Adrenal gland (tissue), 5 donors: Measurements from ENCODE around the gene DLG2.

Source experiments
- POLR2A ChIP-seq, 2 donors: fragments of 450-650 bp; IDR thresholded peaks; one replicate each; pipeline ENCODE4 v1.6.1; 2017; ENCODE audit warnings: antibody characterized with exemption in 2 of 2, mild to moderate bottlenecking in 2 of 2, moderate library complexity in 1 of 2
- TF ChIP-seq, protein P1 (sequence below), 6 experiments: fragments of 450-650 bp in 4 of 6; fragments of 200-600 bp in 2 of 6; sonication (generic) in 1 of 6; IDR thresholded peaks; 1 replicate in 5 of 6; 2 replicates in 1 of 6; pipeline versions ENCODE4 v1.5.1 to v1.8.0; 2016 to 2021; ENCODE audit warnings: antibody characterized with exemption in 6 of 6, mild to moderate bottlenecking in 2 of 6, moderate library complexity in 1 of 6
- donor health status: DM: no; HTN: no; CAD: no.

DNA sequence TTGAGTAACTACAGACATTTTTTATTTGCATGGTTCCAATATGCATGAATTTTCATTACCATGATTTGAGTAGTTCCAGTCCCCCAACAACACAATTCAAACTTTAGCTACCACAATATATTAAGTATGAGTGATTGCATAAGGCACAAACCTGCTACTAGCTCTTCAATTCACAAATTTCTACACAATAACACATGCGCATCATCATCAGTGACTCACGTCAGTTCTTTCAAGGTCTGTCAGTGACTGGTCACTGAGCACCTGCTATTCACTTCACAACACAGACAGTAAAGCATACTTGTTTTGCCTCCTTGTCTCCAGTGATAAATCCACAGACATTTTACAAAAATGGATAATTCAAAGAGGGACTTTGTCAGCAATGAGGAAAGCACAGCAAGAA, 1905.9 kb downstream of the DLG2 start:
- no peak for TF ChIP-seq POLR2A (IDR thresholded peaks at IDR 0.05)
- TF ChIP-seq, protein P1, sequence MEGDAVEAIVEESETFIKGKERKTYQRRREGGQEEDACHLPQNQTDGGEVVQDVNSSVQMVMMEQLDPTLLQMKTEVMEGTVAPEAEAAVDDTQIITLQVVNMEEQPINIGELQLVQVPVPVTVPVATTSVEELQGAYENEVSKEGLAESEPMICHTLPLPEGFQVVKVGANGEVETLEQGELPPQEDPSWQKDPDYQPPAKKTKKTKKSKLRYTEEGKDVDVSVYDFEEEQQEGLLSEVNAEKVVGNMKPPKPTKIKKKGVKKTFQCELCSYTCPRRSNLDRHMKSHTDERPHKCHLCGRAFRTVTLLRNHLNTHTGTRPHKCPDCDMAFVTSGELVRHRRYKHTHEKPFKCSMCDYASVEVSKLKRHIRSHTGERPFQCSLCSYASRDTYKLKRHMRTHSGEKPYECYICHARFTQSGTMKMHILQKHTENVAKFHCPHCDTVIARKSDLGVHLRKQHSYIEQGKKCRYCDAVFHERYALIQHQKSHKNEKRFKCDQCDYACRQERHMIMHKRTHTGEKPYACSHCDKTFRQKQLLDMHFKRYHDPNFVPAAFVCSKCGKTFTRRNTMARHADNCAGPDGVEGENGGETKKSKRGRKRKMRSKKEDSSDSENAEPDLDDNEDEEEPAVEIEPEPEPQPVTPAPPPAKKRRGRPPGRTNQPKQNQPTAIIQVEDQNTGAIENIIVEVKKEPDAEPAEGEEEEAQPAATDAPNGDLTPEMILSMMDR (IDR thresholded peaks at IDR 0.05): no peak
